Stimulated activated memory B cell treated with anti-CD40 and anti-IgM and Interleukin-4, amounts not matched to agents 10 μg/mL and 1 μg/mL and 100 μg/mL, for 72 hours (primary cell): ENCODE results near the gene YEATS2.
A peak's percentile ranks its signal among the peaks of the same experiment; 100 is the strongest.
"Not testable (repeated sequence)": the region's sequence is repeated elsewhere in the genome, so short reads cannot be mapped to it uniquely, and the experiment has no call there.

Experiments used
- ATAC-seq: fragments of 150-1000 bp; cut with Tn5 transposase; 2 replicates; pipeline ENCODE4 v1.10.0; 2021
- H3K27ac Mint-ChIP-seq: one replicate; pipeline ENCODE4 v1.8.0; 2022; ENCODE audit warnings: mild to moderate bottlenecking, mixed read lengths
- H3K27me3 Mint-ChIP-seq: one replicate; pipeline ENCODE4 v1.8.0; 2022; ENCODE audit warnings: mixed read lengths
- H3K36me3 Mint-ChIP-seq: one replicate; pipeline ENCODE4 v1.8.0; 2022; ENCODE audit warnings: mixed read lengths
- H3K4me1 Mint-ChIP-seq: one replicate; pipeline ENCODE4 v1.8.0; 2022; ENCODE audit warnings: mixed read lengths
- H3K4me3 Mint-ChIP-seq: one replicate; pipeline ENCODE4 v1.8.0; 2022; ENCODE audit warnings: mild to moderate bottlenecking, moderate library complexity, mixed read lengths
- H3K9me3 Mint-ChIP-seq: one replicate; pipeline ENCODE4 v1.8.0; 2022; ENCODE audit warnings: mixed read lengths

Gene YEATS2

DNA sequence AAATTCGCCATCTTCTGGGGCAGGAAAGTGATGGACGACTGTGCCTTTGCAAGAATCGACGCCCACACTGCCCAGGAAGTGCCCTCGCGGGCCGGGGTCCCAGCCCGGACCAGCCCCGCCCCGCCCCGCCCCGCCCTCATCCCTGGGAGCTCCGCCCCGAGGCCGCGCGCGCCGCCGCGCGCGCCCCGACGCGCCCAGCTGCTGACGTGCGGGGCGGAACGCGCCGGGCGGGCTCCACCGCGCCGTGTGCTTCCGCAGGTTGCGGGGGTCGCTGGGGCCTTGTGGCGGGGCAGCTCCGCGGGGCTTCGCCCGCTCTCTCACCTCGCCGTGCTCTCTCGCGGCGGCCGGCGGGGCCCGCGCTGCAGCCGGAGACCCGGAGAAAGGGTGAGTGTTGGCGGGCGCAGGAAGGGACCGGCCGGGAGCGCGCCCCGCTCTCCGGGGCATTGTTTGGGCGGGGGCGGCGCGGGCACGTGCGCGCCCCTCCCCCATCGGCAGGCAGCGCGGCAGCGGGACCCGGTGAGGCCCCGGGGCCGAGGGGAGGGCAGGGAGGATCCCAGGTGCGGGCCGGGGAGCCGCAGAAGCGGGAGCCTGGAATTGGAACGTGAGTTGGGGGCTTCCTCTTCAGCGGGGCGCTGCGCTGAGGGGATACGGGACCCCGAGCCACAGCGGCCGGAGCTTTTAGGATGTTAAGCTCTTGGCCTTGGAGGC is at the start of gene YEATS2:
YEATS2 (plus strand) TSS at position 188 of the 708 bp plus-strand sequence. CDS start 17,366 bp downstream, outside the sequence.
- Mint-ChIP-seq H3K36me3 (peaks cover 19% of the 10 kb centered on the region), H3K27me3 (no peaks in the 10 kb centered on the region), H3K4me3 (peak within 1 kb of the TSS; percentile 83), H3K4me1 (peaks cover 35% of the 10 kb centered on the region), H3K27ac (peak within 1 kb of the TSS; percentile 69), H3K9me3 (no peaks in the 10 kb centered on the region)
- ATAC-seq = peak; percentile 94

DNA sequence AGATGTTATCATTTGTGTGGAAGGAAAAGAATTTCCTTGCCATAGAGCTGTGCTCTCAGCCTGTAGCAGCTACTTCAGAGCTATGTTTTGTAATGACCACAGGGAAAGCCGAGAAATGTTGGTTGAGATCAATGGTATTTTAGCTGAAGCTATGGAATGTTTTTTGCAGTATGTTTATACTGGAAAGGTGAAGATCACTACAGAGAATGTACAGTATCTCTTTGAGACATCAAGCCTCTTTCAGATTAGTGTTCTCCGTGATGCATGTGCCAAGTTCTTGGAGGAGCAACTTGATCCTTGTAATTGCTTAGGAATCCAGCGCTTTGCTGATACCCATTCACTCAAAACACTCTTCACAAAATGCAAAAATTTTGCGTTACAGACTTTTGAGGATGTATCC is 47.0 kb upstream of the YEATS2 start:
- Mint-ChIP-seq H3K9me3 (peaks cover 13% of the 10 kb centered on the region), H3K36me3 (peaks cover 64% of the 10 kb centered on the region), H3K4me3 (no peak overlapping the region), H3K27me3 (no peaks in the 10 kb centered on the region), H3K27ac (no peak overlapping the region), H3K4me1 (no peaks in the 10 kb centered on the region)
- ATAC-seq = no peak

DNA sequence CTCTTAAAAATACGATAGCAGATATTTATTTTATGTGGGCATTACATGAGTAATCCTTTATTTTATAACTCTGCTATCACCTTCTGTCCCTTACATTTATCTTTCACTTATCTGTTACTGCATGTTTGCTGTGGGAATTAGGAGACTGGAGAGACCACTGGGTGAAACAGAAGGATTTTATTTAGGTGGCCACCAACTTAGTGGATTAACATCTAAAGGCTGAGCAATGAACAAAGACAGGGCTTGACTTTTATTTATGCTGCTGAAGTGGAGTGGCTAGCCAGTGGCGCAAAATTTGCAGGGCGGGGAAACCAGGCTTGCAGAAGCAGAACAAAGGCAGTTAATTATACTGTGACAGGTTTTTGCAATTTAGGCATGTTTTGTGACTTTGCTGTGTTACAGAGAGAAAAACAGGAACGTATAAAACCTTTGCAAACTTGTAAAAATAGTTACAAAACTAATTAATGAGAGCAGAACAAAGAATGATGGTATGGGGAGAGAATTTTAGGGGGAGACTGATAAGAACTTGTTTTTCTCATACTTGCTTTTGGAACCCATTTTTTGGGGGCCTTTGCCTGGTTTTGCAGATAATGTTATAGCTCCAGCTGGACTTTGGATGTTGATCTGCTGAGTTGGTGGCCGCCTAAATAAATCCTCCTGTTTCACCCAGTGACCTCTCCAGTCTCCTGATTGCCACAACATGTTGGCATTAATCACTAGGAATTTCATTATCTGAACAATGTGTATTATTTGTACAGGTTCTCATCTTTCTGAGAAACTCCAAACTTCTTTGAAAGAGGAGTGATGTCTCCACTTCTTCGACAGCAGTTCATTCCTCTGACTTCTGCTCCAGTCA is 44.2 kb upstream of the YEATS2 start:
- Mint-ChIP-seq H3K9me3 (peaks cover 16% of the 10 kb centered on the region), H3K27ac (no peak overlapping the region), H3K4me3 (no peak overlapping the region), H3K36me3 (peaks cover 72% of the 10 kb centered on the region), H3K4me1 (peaks cover 7% of the 10 kb centered on the region), H3K27me3 (no peaks in the 10 kb centered on the region)
- ATAC-seq = no peak

DNA sequence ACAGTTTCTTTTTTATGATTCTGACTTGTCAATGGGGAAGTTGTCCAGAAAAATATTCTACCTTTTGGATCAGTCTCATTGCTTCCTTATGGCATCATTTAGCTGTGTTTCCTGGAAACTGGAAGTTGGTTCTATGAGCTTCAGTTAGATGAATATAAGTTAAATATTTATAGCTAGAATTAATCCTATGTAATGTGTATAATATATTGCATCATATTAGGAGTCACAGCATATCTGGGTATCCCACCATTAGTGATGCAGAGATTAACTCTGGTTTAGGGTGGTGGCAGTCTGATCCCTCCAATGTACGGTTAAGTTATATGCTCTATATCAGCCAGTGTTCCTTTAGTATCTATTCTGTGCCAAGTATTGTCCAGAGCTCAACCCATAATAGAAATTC is 42.9 kb upstream of the YEATS2 start:
- Mint-ChIP-seq H3K4me1 (peaks cover 18% of the 10 kb centered on the region), H3K36me3 (peaks cover 72% of the 10 kb centered on the region), H3K4me3 (no peak overlapping the region), H3K9me3 (peaks cover 16% of the 10 kb centered on the region), H3K27ac (no peak overlapping the region), H3K27me3 (no peaks in the 10 kb centered on the region)
- ATAC-seq = no peak

DNA sequence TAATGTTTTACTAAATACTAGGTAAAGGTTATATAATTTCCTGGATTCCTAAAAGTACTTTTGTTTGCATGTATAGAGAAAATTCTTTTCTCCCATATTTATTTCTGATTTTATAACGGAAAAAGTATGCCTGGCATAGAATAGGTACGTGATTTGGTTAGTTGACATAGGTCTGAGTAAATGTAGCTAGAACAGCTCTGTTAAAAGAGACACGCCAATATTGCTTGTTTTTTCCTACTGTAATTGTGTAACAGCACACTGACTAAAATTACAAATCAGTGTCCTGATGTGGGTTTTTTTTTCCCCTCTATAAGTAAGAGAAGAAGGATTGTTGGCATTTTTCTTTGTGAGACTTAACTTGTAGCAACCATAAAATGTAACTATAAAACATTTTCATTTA is 35.5 kb upstream of the YEATS2 start:
- Mint-ChIP-seq H3K36me3 (peaks cover 54% of the 10 kb centered on the region), H3K9me3 (no peaks in the 10 kb centered on the region), H3K27ac (no peak overlapping the region), H3K4me3 (no peak overlapping the region), H3K4me1 (peaks cover 13% of the 10 kb centered on the region), H3K27me3 (no peaks in the 10 kb centered on the region)
- no peak for ATAC-seq

DNA sequence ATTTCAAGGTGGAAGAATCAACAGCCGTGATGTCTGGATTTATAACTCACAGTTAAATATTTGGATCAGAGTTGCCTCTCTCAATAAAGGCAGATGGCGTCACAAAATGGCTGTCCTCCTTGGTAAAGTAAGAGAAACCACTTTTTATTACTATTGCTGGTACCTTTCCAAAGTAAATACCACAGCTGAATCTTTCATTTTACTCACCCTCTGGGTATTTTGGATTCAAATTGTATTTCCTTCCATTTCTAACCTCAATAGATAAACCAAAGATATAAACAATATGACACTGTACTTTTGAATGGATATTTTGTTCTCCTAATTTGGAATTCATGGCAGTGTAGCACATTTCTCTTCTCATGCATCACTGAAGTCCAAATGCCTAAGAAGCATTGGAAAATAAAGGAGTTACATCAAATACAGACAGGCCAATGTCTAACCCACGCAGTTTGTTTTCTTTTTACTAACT is 32.6 kb upstream of the YEATS2 start:
- peaks cover 46% of the 10 kb centered on the region for H3K36me3 Mint-ChIP-seq
- no peak overlapping the region for H3K4me3 Mint-ChIP-seq
- H3K27ac Mint-ChIP-seq = no peak overlapping the region
- H3K4me1 Mint-ChIP-seq = no peaks in the 10 kb centered on the region
- no peaks in the 10 kb centered on the region for H3K9me3 Mint-ChIP-seq
- no peak for ATAC-seq
- H3K27me3 Mint-ChIP-seq = no peaks in the 10 kb centered on the region

DNA sequence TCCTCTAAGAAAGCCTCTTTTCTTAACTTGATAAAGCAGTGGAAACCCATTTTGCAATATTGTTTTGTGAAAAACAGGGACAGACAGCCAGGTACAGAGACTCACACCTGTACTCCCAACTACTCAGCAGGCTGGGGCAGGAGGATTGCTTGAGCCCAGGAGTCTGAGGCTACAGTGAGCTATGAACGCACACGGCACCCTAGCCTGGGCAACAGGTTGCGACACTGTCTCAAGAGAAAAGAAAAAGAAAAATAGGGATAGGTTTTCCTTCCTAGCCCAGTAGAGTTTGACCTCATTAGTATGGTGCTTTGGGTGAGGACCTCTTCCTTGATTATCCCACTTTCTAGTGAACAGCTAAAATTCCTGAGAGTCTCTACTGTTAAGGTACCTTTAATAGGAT is 17.5 kb upstream of the YEATS2 start:
- Mint-ChIP-seq H3K27ac (no peak overlapping the region), H3K9me3 (no peaks in the 10 kb centered on the region), H3K4me1 (no peaks in the 10 kb centered on the region), H3K36me3 (peaks cover 29% of the 10 kb centered on the region), H3K27me3 (no peaks in the 10 kb centered on the region), H3K4me3 (no peak overlapping the region)
- ATAC-seq = no peak

DNA sequence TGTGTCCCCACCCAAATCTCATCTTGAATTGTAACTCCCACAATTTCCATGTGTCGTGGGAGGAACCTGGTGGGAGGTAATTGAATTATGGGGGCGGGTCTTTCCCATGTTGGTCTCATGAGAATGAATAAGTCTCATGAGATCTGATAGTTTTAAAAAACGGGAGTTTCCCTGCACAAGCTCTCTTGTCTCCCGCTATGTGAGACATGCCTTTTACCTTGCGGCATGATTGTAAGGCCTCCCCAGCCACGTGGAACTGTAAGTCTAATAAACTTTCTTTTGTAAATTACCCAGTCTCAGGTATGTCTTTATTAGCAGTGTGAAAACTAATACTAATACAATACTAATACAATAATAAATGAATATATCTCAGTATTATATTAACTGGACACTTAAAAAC is 9.9 kb upstream of the YEATS2 start:
- no peak for ATAC-seq
- H3K4me1 Mint-ChIP-seq = no peaks in the 10 kb centered on the region
- no peak overlapping the region for H3K27ac Mint-ChIP-seq
- peaks cover 2% of the 10 kb centered on the region for H3K36me3 Mint-ChIP-seq
- H3K9me3 Mint-ChIP-seq = no peaks in the 10 kb centered on the region
- no peaks in the 10 kb centered on the region for H3K27me3 Mint-ChIP-seq
- H3K4me3 Mint-ChIP-seq = no peak overlapping the region

DNA sequence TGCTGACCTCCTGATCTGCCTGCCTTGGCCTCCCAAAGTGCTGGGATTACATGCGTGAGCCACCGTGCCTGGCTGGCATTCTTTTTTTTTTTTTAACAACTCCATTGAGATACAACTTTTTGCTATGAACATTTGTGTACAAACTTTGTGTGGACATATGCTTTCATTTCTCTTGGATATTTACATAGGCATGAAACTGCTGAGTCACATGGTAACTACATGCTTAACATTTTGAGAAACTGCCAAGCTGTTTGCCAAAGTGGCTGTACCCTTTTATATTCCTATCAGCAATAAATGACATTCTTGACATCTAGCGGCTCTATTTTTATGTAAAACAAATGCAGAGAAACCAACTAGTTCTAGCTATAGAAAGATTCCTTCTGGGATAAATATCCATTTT is 8.7 kb upstream of the YEATS2 start:
- ATAC-seq = no peak
- Mint-ChIP-seq H3K27me3 (no peaks in the 10 kb centered on the region), H3K9me3 (no peaks in the 10 kb centered on the region), H3K4me1 (no peaks in the 10 kb centered on the region), H3K27ac (no peak overlapping the region), H3K4me3 (no peak overlapping the region), H3K36me3 (no peaks in the 10 kb centered on the region)

DNA sequence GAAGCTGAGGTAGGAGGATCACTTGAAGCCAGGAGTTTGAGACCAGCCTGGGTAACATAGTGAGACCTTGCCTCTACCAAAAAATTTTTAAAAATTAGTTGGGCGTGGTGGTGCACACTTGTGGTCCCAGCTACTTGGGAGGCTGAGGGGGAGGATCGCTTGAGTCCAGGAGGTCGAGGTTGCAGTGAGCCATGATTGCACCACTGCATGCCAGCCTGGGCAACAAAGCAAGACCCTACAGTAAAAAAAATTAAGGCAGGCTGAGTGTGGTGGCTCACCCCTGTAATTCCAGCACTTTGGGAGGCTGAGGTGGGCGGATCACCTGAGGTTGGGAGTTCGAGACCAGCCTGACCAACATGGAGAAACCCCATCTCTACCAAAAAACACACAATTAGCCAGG is 8.0 kb upstream of the YEATS2 start:
- not testable (repeated sequence) for H3K4me3 Mint-ChIP-seq, ATAC-seq, H3K36me3 Mint-ChIP-seq, H3K27ac Mint-ChIP-seq, H3K27me3 Mint-ChIP-seq, H3K9me3 Mint-ChIP-seq, H3K4me1 Mint-ChIP-seq

DNA sequence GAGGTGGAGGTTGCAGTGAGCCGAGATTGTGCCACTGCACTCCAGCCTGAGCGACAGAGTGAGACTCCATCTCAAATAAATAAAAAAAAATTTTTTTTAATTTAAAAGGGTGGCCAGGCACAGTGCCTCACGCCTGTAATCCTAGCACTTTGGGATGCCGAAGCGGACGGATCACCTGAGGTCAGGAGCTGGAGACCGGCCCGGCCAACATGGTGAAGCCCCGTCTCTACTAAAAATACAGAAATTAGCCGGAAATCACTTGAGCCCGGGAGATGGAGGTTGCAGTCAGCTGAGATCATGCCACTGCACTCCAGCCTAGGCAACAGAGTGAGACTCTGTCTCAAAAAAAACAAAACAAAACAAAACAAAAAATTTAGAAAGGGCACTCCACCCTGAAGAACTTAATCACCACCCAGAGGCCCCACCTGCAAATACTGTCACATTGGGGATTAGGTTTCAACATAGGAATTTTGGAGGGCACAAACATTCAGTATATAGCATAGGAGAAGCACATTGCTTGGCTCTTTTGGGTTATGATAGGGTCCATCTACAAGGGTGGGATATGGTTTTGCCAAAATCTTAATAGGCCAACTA is 7.1 kb upstream of the YEATS2 start:
- H3K36me3 Mint-ChIP-seq = no peaks in the 10 kb centered on the region
- H3K4me3 Mint-ChIP-seq = no peak overlapping the region
- H3K27me3 Mint-ChIP-seq = no peaks in the 10 kb centered on the region
- no peaks in the 10 kb centered on the region for H3K4me1 Mint-ChIP-seq
- ATAC-seq = no peak
- H3K27ac Mint-ChIP-seq = no peak overlapping the region
- H3K9me3 Mint-ChIP-seq = no peaks in the 10 kb centered on the region

DNA sequence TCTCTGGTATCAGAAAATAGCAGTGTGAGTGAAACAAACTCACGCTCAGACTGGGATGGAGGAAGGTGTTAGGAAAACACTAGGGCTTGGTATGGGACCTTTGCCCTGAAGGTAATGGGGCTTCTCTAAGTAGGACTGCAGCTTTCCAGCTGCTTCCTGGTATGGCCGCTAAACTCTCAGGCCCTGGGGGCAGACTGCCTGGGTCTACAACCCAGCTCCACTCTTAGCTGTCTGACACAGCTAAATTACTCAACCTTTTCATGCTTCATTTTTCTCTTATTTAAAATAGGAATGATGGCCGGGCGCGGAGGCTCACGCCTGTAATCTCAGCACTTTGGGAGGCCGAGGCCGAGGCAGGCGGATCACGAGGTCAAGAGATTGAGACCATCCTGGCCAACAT is 5.2 kb upstream of the YEATS2 start:
- Mint-ChIP-seq H3K36me3 (no peaks in the 10 kb centered on the region), H3K4me1 (peaks cover 4% of the 10 kb centered on the region), H3K9me3 (no peaks in the 10 kb centered on the region), H3K4me3 (no peak overlapping the region), H3K27ac (no peak overlapping the region), H3K27me3 (no peaks in the 10 kb centered on the region)
- no peak for ATAC-seq

DNA sequence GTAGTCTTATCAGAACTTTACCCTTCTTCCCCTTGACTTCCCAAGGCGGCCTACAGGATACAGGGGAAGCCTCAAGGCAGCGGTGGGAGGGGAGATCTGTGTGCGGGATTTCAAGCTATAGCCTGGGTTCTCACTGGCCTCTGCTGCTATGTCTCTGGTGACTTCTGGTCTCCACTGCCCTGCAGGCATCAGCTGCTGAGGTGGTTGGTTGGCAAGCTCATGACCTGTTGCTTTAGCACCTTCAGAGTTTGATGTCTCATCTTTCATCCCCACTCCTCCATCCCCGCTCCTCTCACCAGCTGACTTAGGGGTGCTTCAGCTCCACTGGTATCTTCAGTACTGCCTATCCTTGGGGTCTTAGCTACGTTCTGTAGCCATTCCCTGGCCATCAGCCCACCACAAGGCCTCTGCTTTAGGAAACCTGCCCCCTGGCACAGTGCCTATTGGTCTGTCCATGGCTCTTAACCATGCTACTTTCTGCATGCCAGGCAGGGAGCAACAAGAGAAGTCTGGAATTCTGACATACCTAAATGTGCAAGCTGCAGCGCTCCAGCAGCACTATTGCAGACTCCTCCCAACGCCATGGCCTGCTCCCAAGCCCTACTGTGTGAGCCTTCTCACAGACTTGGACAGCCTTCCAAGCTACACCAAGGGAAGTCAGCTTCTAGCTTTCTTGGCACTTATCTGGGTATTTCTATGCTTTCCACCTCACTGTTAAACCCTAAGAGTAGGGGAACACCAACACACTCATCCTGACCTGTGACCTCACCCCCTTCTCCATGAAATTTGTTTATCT is 1.8 kb upstream of the YEATS2 start:
- Mint-ChIP-seq H3K27me3 (no peaks in the 10 kb centered on the region), H3K4me1 (peaks cover 30% of the 10 kb centered on the region), H3K9me3 (no peaks in the 10 kb centered on the region), H3K27ac (no peak overlapping the region), H3K36me3 (peaks cover 6% of the 10 kb centered on the region), H3K4me3 (no peak overlapping the region)
- ATAC-seq = no peak

DNA sequence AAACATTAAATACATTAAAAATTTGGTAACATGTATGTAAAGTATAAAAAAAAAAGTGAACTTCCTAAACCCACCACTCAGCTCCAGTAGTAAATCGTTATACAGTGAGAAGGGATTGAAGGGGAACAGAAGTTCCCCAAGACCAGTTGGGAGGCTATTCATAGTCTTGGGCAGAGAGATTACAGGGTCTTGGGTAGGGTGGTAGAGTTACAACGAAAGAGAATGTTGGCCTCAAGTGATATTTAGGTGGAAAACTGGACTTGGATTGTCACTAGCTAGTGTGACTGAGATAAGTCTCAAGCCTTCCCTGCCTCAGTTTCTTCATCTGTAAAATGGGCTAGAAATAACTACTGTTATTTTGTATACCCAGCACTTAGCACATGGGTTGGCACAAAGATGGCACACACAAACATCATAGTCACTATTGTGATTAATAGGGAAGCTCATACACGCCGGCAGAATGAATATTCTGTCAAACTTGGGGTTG is 431 bp upstream of the YEATS2 start:
- peak overlapping the region; percentile 80 for H3K4me3 Mint-ChIP-seq
- H3K9me3 Mint-ChIP-seq = no peaks in the 10 kb centered on the region
- H3K27ac Mint-ChIP-seq = peak overlapping the region; percentile 69
- no peaks in the 10 kb centered on the region for H3K27me3 Mint-ChIP-seq
- no peak for ATAC-seq
- H3K36me3 Mint-ChIP-seq = peaks cover 18% of the 10 kb centered on the region
- peaks cover 35% of the 10 kb centered on the region for H3K4me1 Mint-ChIP-seq

DNA sequence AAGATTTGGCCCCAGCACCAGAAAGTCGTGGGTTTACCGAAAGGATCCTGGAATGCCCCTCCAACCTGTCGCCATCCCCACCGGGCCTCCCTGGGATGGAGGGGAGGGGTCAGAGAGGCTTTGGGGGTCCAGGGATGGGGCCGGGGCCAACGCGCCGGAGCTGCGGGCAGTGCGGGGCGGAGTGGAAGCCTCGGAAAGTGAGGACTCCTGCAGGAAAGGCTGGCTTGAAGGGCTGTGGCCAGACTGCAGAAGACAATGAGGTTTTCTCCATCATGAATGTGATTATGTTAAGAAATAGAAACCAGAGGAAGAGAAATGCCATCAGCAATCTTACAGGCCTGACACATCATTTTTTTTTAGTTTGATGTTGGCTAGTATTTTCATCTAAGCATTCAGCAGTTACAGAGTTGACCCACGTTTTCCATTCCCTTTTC is 738 bp downstream of the YEATS2 start:
- H3K27ac Mint-ChIP-seq = peak overlapping the region; percentile 69
- no peaks in the 10 kb centered on the region for H3K9me3 Mint-ChIP-seq
- H3K4me3 Mint-ChIP-seq = peak overlapping the region; percentile 83
- H3K36me3 Mint-ChIP-seq = peaks cover 19% of the 10 kb centered on the region
- ATAC-seq = peak; percentile 48
- no peaks in the 10 kb centered on the region for H3K27me3 Mint-ChIP-seq
- peaks cover 37% of the 10 kb centered on the region for H3K4me1 Mint-ChIP-seq
